ENCODE data around the gene TMX4. TPM values are rescaled to one million over a fixed set of nuclear protein-coding genes. Genes with fewer than 3 reads are reported as not detected.
"Not testable (repeated sequence)": the region's sequence is repeated elsewhere in the genome, so short reads cannot be mapped to it uniquely, and the experiment has no call there.

The TMX4 gene
- total and polyA plus RNA-seq, 2 of the 4 experiments (the other 2 are of a cell fraction) = 5.4 to 13.6 TPM

- in situ Hi-C loops (cut with MboI; ENCODE audit: low sequenced_read_pairs) = no loop called here
- CTCF ChIA-PET = no interaction called here
These were observed 12.9 kb upstream of the TMX4 start for GRCh38 chr20:8032499-8032898.

GRCh38 chr20:8031539-8031938 is 12.0 kb upstream of the TMX4 start:
- H4K91ac ChIP-seq (ENCODE audit: insufficient read depth, low read depth, low read length); H3K56ac ChIP-seq (ENCODE audit: extremely low read depth, insufficient read depth, low read length); H3K18ac ChIP-seq (ENCODE audit: low read depth, low read length); H2AFZ ChIP-seq (replicated peaks; ENCODE audit: low read length, poor library complexity); H3K36me3 ChIP-seq (ENCODE audit: control insufficient read depth, insufficient read depth, low read length); H3K23ac ChIP-seq (ENCODE audit: low read depth, low read length); H3K4ac ChIP-seq (ENCODE audit: low read depth, low read length); H3K14ac ChIP-seq (replicated peaks; ENCODE audit: low read depth, low read length); H3K4me2 ChIP-seq (ENCODE audit: low read depth, low read length); H2BK20ac ChIP-seq (ENCODE audit: low read depth, low read length); H3K9ac ChIP-seq (ENCODE audit: low read depth, low read length); H3K9me3 ChIP-seq (ENCODE audit: control insufficient read depth, insufficient read depth, low read length); H2BK15ac ChIP-seq (ENCODE audit: low read depth, low read length); H4K8ac ChIP-seq (ENCODE audit: low read depth in 2 of 2, low read length in 2 of 2); H4K5ac ChIP-seq (ENCODE audit: low read depth, low read length); POLR2A ChIA-PET (ENCODE audit: unreplicated experiment); H3K79me1 ChIP-seq (ENCODE audit: low read depth in 1 of 2, low read length in 2 of 2); in situ Hi-C loops (cut with MboI; ENCODE audit: low sequenced_read_pairs); DNase-seq; H2AK9ac ChIP-seq (replicated peaks; ENCODE audit: low read depth, low read length, poor library complexity); CTCF ChIA-PET; H2AK5ac ChIP-seq (ENCODE audit: low read depth, low read length); ATAC-seq (ENCODE audit: low read depth); BruUV-seq (replicated peaks); H3K9me1 ChIP-seq (ENCODE audit: insufficient read depth, low read length); H3K27ac ChIP-seq (ENCODE audit: insufficient read depth, low read length); dilution Hi-C loops (cut with HindIII; ENCODE audit: low sequenced_read_pairs, unreplicated experiment); H3K27me3 ChIP-seq (ENCODE audit: control insufficient read depth, insufficient read depth, low read length); H2BK120ac ChIP-seq (ENCODE audit: low read depth, low read length); H3K4me3 ChIP-seq (ENCODE audit: insufficient read depth, low read depth, low read length); H3K4me1 ChIP-seq (ENCODE audit: control insufficient read depth, insufficient read depth, low read length); H4K20me1 ChIP-seq (ENCODE audit: insufficient read depth, low read length); intact Hi-C loops (cut with micrococcal nuclease): not testable (repeated sequence)
- H2BK5ac ChIP-seq (ENCODE audit: low read depth, low read length, poor library complexity, severe bottlenecking) = peak overlapping the region; percentile 26

More at GRCh38 chr20:8032499-8032898, 12.9 kb upstream of the TMX4 start:
- Histone ChIP-seq H2BK15ac (ENCODE audit: low read depth, low read length) (no peak overlapping the region), H3K14ac (replicated peaks; ENCODE audit: low read depth, low read length) (no peak overlapping the region), H3K4me2 (ENCODE audit: low read depth, low read length) (no peak overlapping the region), H3K79me1 (ENCODE audit: low read depth in 1 of 2, low read length in 2 of 2) (no peaks in the 10 kb centered on the region), H3K9me1 (ENCODE audit: insufficient read depth, low read length) (no peaks in the 10 kb centered on the region), H3K27ac (ENCODE audit: insufficient read depth, low read length) (no peak overlapping the region), H3K36me3 (ENCODE audit: control insufficient read depth, insufficient read depth, low read length) (no peaks in the 10 kb centered on the region), H4K5ac (ENCODE audit: low read depth, low read length) (no peak overlapping the region), H3K4ac (ENCODE audit: low read depth, low read length) (no peak overlapping the region), H2AFZ (replicated peaks; ENCODE audit: low read length, poor library complexity) (no peak overlapping the region), H3K23ac (ENCODE audit: low read depth, low read length) (no peak overlapping the region), H4K91ac (ENCODE audit: insufficient read depth, low read depth, low read length) (no peak overlapping the region), H3K4me3 (ENCODE audit: insufficient read depth, low read depth, low read length) (no peak overlapping the region), H3K27me3 (ENCODE audit: control insufficient read depth, insufficient read depth, low read length) (peaks cover 9% of the 10 kb centered on the region), H3K18ac (ENCODE audit: low read depth, low read length) (no peak overlapping the region), H3K9me3 (ENCODE audit: control insufficient read depth, insufficient read depth, low read length) (peaks cover 2% of the 10 kb centered on the region; the same call in 1 of the 2 replicates), H3K9ac (ENCODE audit: low read depth, low read length) (no peak overlapping the region), H3K4me1 (ENCODE audit: control insufficient read depth, insufficient read depth, low read length) (no peaks in the 10 kb centered on the region), H4K20me1 (ENCODE audit: insufficient read depth, low read length) (no peaks in the 10 kb centered on the region), H2BK120ac (ENCODE audit: low read depth, low read length) (no peak overlapping the region), H4K8ac (ENCODE audit: low read depth in 2 of 2, low read length in 2 of 2) (no peak overlapping the region), H2BK20ac (ENCODE audit: low read depth, low read length) (no peak overlapping the region), H2AK9ac (replicated peaks; ENCODE audit: low read depth, low read length, poor library complexity) (no peak overlapping the region), H3K56ac (ENCODE audit: extremely low read depth, insufficient read depth, low read length) (no peak overlapping the region), H2BK5ac (ENCODE audit: low read depth, low read length, poor library complexity, severe bottlenecking) (no peak overlapping the region), H2AK5ac (ENCODE audit: low read depth, low read length) (no peak overlapping the region)
- ATAC-seq (ENCODE audit: low read depth) (no peak), DNase-seq (no peak)
- TF ChIP-seq CHD1 (IDR thresholded peaks at IDR 0.05; ENCODE audit: low read depth, low read length) (no peak), BHLHE40 (IDR thresholded peaks at IDR 0.05; ENCODE audit: low read depth, low read length) (no peak), SMC3 (IDR thresholded peaks at IDR 0.05; ENCODE audit: low read depth, low read length) (no peak), POLR2A (IDR thresholded peaks at IDR 0.05; ENCODE audit: low read depth, low read length) (no peak), USF2 (IDR thresholded peaks at IDR 0.05; ENCODE audit: low read depth, low read length) (no peak), RFX5 (IDR thresholded peaks at IDR 0.05; ENCODE audit: low read depth, low read length) (no peak), NFE2L2 (IDR thresholded peaks at IDR 0.05; ENCODE audit: low read depth, low read length) (no peak), FOS (IDR thresholded peaks at IDR 0.05; ENCODE audit: low read depth, low read length) (no peak)
- dilution Hi-C loops (cut with HindIII; ENCODE audit: low sequenced_read_pairs, unreplicated experiment) = no loop called here
- no CpG with 5 or more reads among the region's 2 CpGs for WGBS, 2 experiments (ENCODE audit: extremely low coverage in 2 of 2, insufficient read length in 1 of 2)
- intact Hi-C loops (cut with micrococcal nuclease) = no loop called here
- POLR2A ChIA-PET (ENCODE audit: unreplicated experiment) = no interaction called here
- no TSS peak for BruUV-seq (replicated peaks)

Measured in IMR-90 (cell line).